GM12878 (cell line): ENCODE measurements around the gene MEGF11. TPM values are rescaled to one million over a fixed set of nuclear protein-coding genes. Genes with fewer than 3 reads are reported as not detected.

Experiments used
- ATAC-seq: fragments of 200-7000 bp; cut with Tn5 transposase; 3 replicates; pipeline ENCODE4 v1.9.1; 2020; ENCODE audit warnings: mild to moderate bottlenecking, moderate library complexity
- BruUV-seq: library from RNA; stranded (reverse); fragments of 400-500 nt; replicated peaks from 2 replicates; lab custom pipeline; 2021; lab: Mats Ljungman, UMichigan
- CTCF ChIA-PET: fragments of 300-600 bp; sonication (Branson Sonifier 250); formaldehyde crosslinking; extraction: SDS; loops from one replicate; lab custom pipeline; 2021; ENCODE audit warnings: inconsistent platforms; lab: Yijun Ruan, JAX
- POLR2A ChIA-PET: fragments of 350-600 bp; formaldehyde crosslinking; extraction: SDS; loops from one replicate; lab custom pipeline; 2021; ENCODE audit warnings: inconsistent platforms; lab: Charles Lee
- RAD21 ChIA-PET: fragments of 300-600 bp; sonication (Branson Sonifier 250); formaldehyde crosslinking; loops from one replicate; lab custom pipeline; 2023; ENCODE audit warnings: antibody characterized with exemption; ENCODE audit not compliant: unreplicated experiment; lab: Charles Lee
- SMC1A ChIA-PET: fragments of 300-600 bp; sonication (Branson Sonifier 250); formaldehyde crosslinking; loops from one replicate; lab custom pipeline; 2023; ENCODE audit not compliant: unreplicated experiment, uncharacterized antibody; lab: Charles Lee
- DNase-seq: peaks from one replicate; pipeline ENCODE4 v3.0.0-alpha.2; 2011; ENCODE audit warnings: low read depth, low spot score
- FAIRE-seq: peaks from 3 replicates; lab custom pipeline; 2011; peaks lifted over from hg19 to GRCh38; lab: Jason Lieb, UNC
- H2AFZ ChIP-seq: 2 replicates; pipeline ENCODE4 v1.6.0; 2011; ENCODE audit warnings: low read depth, low read length, control low read depth; ENCODE audit not compliant: control insufficient read depth
- H3K27ac ChIP-seq: 2 replicates; pipeline ENCODE4 v1.5.1; 2011; ENCODE audit warnings: control low read depth; ENCODE audit not compliant: control insufficient read depth, insufficient read depth
- H3K27me3 ChIP-seq, 2 experiments: replicated peaks in 1 of 2; 2 replicates each; pipeline versions ENCODE4 v1.6.0 to v1.6.1; 2011; ENCODE audit warnings: low read length in 1 of 2; ENCODE audit not compliant: control insufficient read depth in 2 of 2, insufficient read depth in 2 of 2
- H3K36me3 ChIP-seq, 2 experiments: 2 replicates each; pipeline ENCODE4 v1.5.1; 2011; ENCODE audit warnings: low read length in 1 of 2; ENCODE audit not compliant: control insufficient read depth in 2 of 2, insufficient read depth in 2 of 2
- H3K4me1 ChIP-seq: 2 replicates; pipeline ENCODE4 v1.6.1; 2011; ENCODE audit warnings: mild to moderate bottlenecking, low read length, moderate library complexity, mixed read lengths; ENCODE audit not compliant: control insufficient read depth, insufficient read depth
- H3K4me2 ChIP-seq: 2 replicates; pipeline ENCODE4 v1.6.0; 2011; ENCODE audit warnings: control low read depth; ENCODE audit not compliant: control insufficient read depth, insufficient read depth
- H3K4me3 ChIP-seq: fragments of 200-600 bp; sonication (generic); 2 replicates; pipeline ENCODE4 v1.5.1; 2016
- H3K79me2 ChIP-seq: 2 replicates; pipeline ENCODE4 v1.6.0; 2011; ENCODE audit warnings: low read length; ENCODE audit not compliant: control insufficient read depth, insufficient read depth
- H3K9ac ChIP-seq: 2 replicates; pipeline ENCODE4 v1.8.0; 2011; ENCODE audit warnings: low read length, control low read depth, mixed read lengths; ENCODE audit not compliant: control insufficient read depth, insufficient read depth
- H3K9me3 ChIP-seq: replicated peaks from 3 replicates; pipeline ENCODE4 v1.5.1; 2011; ENCODE audit warnings: mild to moderate bottlenecking, low read length; ENCODE audit not compliant: control insufficient read depth, insufficient read depth
- H4K20me1 ChIP-seq: 2 replicates; pipeline ENCODE4 v1.6.0; 2011; ENCODE audit not compliant: control insufficient read depth, insufficient read depth
- BCL3 ChIP-seq: IDR thresholded peaks from 2 replicates; pipeline ENCODE4 v1.6.1; 2011; ENCODE audit warnings: borderline replicate concordance, low read depth, mild to moderate bottlenecking, moderate library complexity, low read length; ENCODE audit not compliant: insufficient read depth, poor library complexity, severe bottlenecking
- BHLHE40 ChIP-seq, 2 experiments: fragments of 450-650 bp in 1 of 2; IDR thresholded peaks; 2 replicates each; pipeline ENCODE4 v1.6.1; 2011 to 2017; ENCODE audit warnings: low read depth in 2 of 2, borderline replicate concordance in 1 of 2, improper control_type of control experiment in 1 of 2, low read length in 1 of 2, mild to moderate bottlenecking in 1 of 2
- BRCA1 ChIP-seq: IDR thresholded peaks from 2 replicates; pipeline ENCODE4 v1.6.1; 2011; ENCODE audit warnings: low read depth, low read length, improper control_type of control experiment
- CBFB ChIP-seq: IDR thresholded peaks from 2 replicates; pipeline ENCODE4 v1.6.1; 2016; ENCODE audit warnings: antibody characterized with exemption, low read depth
- CHD2 ChIP-seq: IDR thresholded peaks from 2 replicates; pipeline ENCODE4 v1.6.1; 2011; ENCODE audit warnings: low read depth, low read length, improper control_type of control experiment, borderline replicate concordance
- IKZF1 ChIP-seq: fragments of 450-650 bp; conservative IDR thresholded peaks from 2 replicates; pipeline ENCODE4 v1.6.1; 2017; ENCODE audit warnings: antibody characterized with exemption, mild to moderate bottlenecking
- JUNB ChIP-seq: IDR thresholded peaks from 2 replicates; pipeline ENCODE4 v1.6.1; 2016; ENCODE audit warnings: antibody characterized with exemption, mild to moderate bottlenecking
- JUND ChIP-seq: IDR thresholded peaks from 2 replicates; pipeline ENCODE4 v1.6.1; 2012; ENCODE audit warnings: low read depth, mild to moderate bottlenecking, low read length, improper control_type of control experiment, moderate library complexity
- MEF2A ChIP-seq: IDR thresholded peaks from 2 replicates; pipeline ENCODE4 v1.6.1; 2011; ENCODE audit warnings: low read depth, mild to moderate bottlenecking, low read length, moderate library complexity; ENCODE audit not compliant: insufficient read depth
- NR2F1 ChIP-seq: fragments of 450-650 bp; conservative IDR thresholded peaks from 2 replicates; pipeline ENCODE4 v1.6.1; 2017; ENCODE audit warnings: mild to moderate bottlenecking
- NRF1 ChIP-seq: conservative IDR thresholded peaks from 2 replicates; pipeline ENCODE4 v1.6.1; 2011; ENCODE audit warnings: mild to moderate bottlenecking, low read depth, low read length, improper control_type of control experiment
- POLR2A ChIP-seq: IDR thresholded peaks from 2 replicates; pipeline ENCODE4 v1.6.1; 2011; ENCODE audit warnings: low read depth, mild to moderate bottlenecking, low read length
- POU2F2 ChIP-seq: IDR thresholded peaks from 3 replicates; pipeline ENCODE4 v1.6.1; 2011; ENCODE audit warnings: low read depth, mild to moderate bottlenecking, low read length, borderline replicate concordance
- RAD21 ChIP-seq: IDR thresholded peaks from 2 replicates; pipeline ENCODE4 v1.6.1; 2011; ENCODE audit warnings: mild to moderate bottlenecking, low read depth, low read length, moderate library complexity; ENCODE audit not compliant: insufficient read depth
- STAT1 ChIP-seq: fragments of 450-650 bp; conservative IDR thresholded peaks from 2 replicates; pipeline ENCODE4 v1.6.1; 2014; ENCODE audit warnings: antibody characterized with exemption, mild to moderate bottlenecking
- WGBS: methylation state at CpG from one replicate; pipeline ENCODE4 v1.1.6; 2016; ENCODE audit warnings: low lambda C conversion rate; ENCODE audit not compliant: insufficient replicate concordance, insufficient coverage; ENCODE audit errors: missing lambda C conversion rate; 5-methylcytosine and 5-hydroxymethylcytosine counted together
- in situ Hi-C: fragments of 300-500 bp; cut with MboI; formaldehyde crosslinking; loops from 9 replicates; pipeline ENCODE4 v1.14.3; 2018; ENCODE audit warnings: mixed read lengths
- intact Hi-C: fragments of 100-400 bp; cut with micrococcal nuclease; formaldehyde crosslinking; loops from one replicate; pipeline ENCODE4 v1.14.2; 2022; ENCODE audit not compliant: unreplicated experiment
- polyA plus RNA-seq, 11 experiments: library from polyadenylated mRNA; depleted of rRNA in 4 of 11; unstranded in 6 of 11; stranded (reverse) in 5 of 11; fragments of >200 nt; fragmentation: Nextera tagmentation in 4 of 11; fragmentation: Illumina TruSeq in 1 of 11; extraction: Ambion mirVana in 4 of 11; extraction: Trizol in 1 of 11; gene quantifications; 1 replicate in 1 of 11; 2 replicates in 10 of 11; pipeline versions ENCODE4 v1.2.1 to v1.2.3, GENCODE V29; 2011 to 2016; ENCODE audit warnings: inconsistent platforms in 2 of 11, missing spikeins in 2 of 11, low read depth in 1 of 11
- total RNA-seq, 4 experiments: library from RNA; depleted of rRNA in 3 of 4; stranded (reverse); fragments of >200 nt in 3 of 4; fragmentation: Illumina TruSeq in 1 of 4; extraction: Trizol in 1 of 4; gene quantifications; 2 replicates each; pipeline versions ENCODE4 v1.2.1 to v1.2.3, GENCODE V29; 2013 to 2021
- TF ChIP-seq, protein P1 (sequence below): IDR thresholded peaks from 2 replicates; pipeline ENCODE4 v1.6.1; 2012; ENCODE audit warnings: low read depth, low read length, improper control_type of control experiment
- TF ChIP-seq, protein P2 (sequence below): IDR thresholded peaks from 2 replicates; pipeline ENCODE4 v1.6.1; 2012; ENCODE audit warnings: improper control_type of control experiment, low read depth, low read length; ENCODE audit not compliant: insufficient replicate concordance

Gene MEGF11
- total and polyA plus RNA-seq, 10 of the 15 experiments (the other 5 are each of a cell fraction or from before 2014, with no cell fraction given), result 0.03 to 1.7 (median 0.49) TPM

DNA sequence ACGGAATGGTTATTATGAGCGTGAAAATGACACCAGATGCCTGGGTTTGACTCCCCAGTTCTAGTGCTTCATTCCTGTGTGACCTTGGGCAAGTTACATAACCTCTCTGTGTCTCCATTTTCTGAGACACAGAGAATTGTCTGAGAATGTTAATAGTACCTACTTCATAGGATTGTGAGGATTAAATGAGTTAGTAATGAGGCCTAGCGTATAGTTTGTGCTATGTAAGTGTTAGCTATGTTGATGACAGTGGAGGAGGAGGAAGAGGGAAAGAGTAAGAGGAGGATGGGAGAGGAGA is 150.3 kb downstream of the MEGF11 start:
- FAIRE-seq, result no peak
- Histone ChIP-seq H2AFZ (no peak overlapping the region), H3K79me2 (no peaks in the 10 kb centered on the region), H3K27ac (no peak overlapping the region), H3K27me3 (peaks cover 0 to 3% of the 10 kb centered on the region in 2 experiments; a peak in 3 of 4 replicates), H3K9ac (no peak overlapping the region), H3K4me1 (no peaks in the 10 kb centered on the region), H3K4me3 (no peak overlapping the region), H3K4me2 (no peak overlapping the region), H4K20me1 (no peaks in the 10 kb centered on the region), H3K9me3 (no peaks in the 10 kb centered on the region), H3K36me3 (no peaks in the 10 kb centered on the region)
- no TSS peak for BruUV-seq
- ChIA-PET SMC1A (interaction anchor here (1.6 kb wide), 1 partner anchor 10 kb away, joined by 6 read pairs; no protein-coding TSS in a partner anchor), RAD21 (no interaction called here), POLR2A (no interaction called here), CTCF (interaction anchor here (0.9 kb wide), 1 partner anchor 11 kb away, joined by 3 read pairs; no protein-coding TSS in a partner anchor)
- in situ Hi-C loops, result no loop called here
- no peak for DNase-seq
- ATAC-seq, result no peak
- intact Hi-C loops, result no loop called here
- 17% methylated on average over 3 of the region's 3 CpGs for WGBS
- no peak for TF ChIP-seq JUND
- TF ChIP-seq BCL3, result no peak
- no peak for TF ChIP-seq CHD2
- no peak for TF ChIP-seq BHLHE40 (IDR thresholded peaks at IDR 0.05; ENCODE audit: borderline replicate concordance in 1 of 2, low read depth in 2 of 2, low read length in 1 of 2)
- TF ChIP-seq POLR2A, result no peak
- no peak for TF ChIP-seq CBFB
- TF ChIP-seq MEF2A, result no peak
- TF ChIP-seq POU2F2, result no peak
- no peak for TF ChIP-seq IKZF1
- TF ChIP-seq NR2F1, result no peak
- no peak for TF ChIP-seq STAT1
- no peak for TF ChIP-seq BRCA1
- TF ChIP-seq, protein P1, sequence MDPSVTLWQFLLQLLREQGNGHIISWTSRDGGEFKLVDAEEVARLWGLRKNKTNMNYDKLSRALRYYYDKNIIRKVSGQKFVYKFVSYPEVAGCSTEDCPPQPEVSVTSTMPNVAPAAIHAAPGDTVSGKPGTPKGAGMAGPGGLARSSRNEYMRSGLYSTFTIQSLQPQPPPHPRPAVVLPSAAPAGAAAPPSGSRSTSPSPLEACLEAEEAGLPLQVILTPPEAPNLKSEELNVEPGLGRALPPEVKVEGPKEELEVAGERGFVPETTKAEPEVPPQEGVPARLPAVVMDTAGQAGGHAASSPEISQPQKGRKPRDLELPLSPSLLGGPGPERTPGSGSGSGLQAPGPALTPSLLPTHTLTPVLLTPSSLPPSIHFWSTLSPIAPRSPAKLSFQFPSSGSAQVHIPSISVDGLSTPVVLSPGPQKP, result no peak
- TF ChIP-seq, protein P2, sequence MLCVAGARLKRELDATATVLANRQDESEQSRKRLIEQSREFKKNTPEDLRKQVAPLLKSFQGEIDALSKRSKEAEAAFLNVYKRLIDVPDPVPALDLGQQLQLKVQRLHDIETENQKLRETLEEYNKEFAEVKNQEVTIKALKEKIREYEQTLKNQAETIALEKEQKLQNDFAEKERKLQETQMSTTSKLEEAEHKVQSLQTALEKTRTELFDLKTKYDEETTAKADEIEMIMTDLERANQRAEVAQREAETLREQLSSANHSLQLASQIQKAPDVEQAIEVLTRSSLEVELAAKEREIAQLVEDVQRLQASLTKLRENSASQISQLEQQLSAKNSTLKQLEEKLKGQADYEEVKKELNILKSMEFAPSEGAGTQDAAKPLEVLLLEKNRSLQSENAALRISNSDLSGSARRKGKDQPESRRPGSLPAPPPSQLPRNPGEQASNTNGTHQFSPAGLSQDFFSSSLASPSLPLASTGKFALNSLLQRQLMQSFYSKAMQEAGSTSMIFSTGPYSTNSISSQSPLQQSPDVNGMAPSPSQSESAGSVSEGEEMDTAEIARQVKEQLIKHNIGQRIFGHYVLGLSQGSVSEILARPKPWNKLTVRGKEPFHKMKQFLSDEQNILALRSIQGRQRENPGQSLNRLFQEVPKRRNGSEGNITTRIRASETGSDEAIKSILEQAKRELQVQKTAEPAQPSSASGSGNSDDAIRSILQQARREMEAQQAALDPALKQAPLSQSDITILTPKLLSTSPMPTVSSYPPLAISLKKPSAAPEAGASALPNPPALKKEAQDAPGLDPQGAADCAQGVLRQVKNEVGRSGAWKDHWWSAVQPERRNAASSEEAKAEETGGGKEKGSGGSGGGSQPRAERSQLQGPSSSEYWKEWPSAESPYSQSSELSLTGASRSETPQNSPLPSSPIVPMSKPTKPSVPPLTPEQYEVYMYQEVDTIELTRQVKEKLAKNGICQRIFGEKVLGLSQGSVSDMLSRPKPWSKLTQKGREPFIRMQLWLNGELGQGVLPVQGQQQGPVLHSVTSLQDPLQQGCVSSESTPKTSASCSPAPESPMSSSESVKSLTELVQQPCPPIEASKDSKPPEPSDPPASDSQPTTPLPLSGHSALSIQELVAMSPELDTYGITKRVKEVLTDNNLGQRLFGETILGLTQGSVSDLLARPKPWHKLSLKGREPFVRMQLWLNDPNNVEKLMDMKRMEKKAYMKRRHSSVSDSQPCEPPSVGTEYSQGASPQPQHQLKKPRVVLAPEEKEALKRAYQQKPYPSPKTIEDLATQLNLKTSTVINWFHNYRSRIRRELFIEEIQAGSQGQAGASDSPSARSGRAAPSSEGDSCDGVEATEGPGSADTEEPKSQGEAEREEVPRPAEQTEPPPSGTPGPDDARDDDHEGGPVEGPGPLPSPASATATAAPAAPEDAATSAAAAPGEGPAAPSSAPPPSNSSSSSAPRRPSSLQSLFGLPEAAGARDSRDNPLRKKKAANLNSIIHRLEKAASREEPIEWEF, result no peak
- TF ChIP-seq NRF1, result no peak
- no peak for TF ChIP-seq RAD21
- no peak for TF ChIP-seq JUNB
